PC-3 (cell line): ENCODE results near the gene MCF2L2. TPM values are rescaled to one million over a fixed set of nuclear protein-coding genes. Genes with fewer than 3 reads are reported as not detected.

Experiments
- ATAC-seq: fragments of 200-7000 bp; cut with Tn5 transposase; 2 replicates; pipeline ENCODE4 v1.9.1; 2020; ENCODE audit warnings: mild to moderate bottlenecking, moderate library complexity
- BruUV-seq: library from RNA; stranded (reverse); fragments of 400-500 nt; replicated peaks from 2 replicates; lab custom pipeline; 2021; lab: Mats Ljungman, UMichigan
- CTCF ChIA-PET: fragments of 300-600 bp; sonication (Branson Sonifier 250); formaldehyde crosslinking; loops from one replicate; lab custom pipeline; 2022; ENCODE audit warnings: antibody characterized with exemption; lab: Charles Lee
- POLR2A ChIA-PET: fragments of 300-600 bp; sonication (Branson Sonifier 250); formaldehyde crosslinking; loops from one replicate; lab custom pipeline; 2022; ENCODE audit warnings: antibody characterized with exemption; ENCODE audit not compliant: unreplicated experiment; lab: Charles Lee
- DNase-seq: peaks from one replicate; pipeline ENCODE4 v3.0.0-alpha.2; 2015
- H2AFZ ChIP-seq: fragments of 300-600 bp; sonication (generic); 2 replicates; pipeline ENCODE4 v1.6.0; 2016; ENCODE audit warnings: antibody characterized with exemption, low read length
- H3F3A ChIP-seq: fragments of 300-600 bp; sonication (generic); one replicate; pipeline ENCODE4 v1.6.0; 2017; ENCODE audit warnings: antibody characterized with exemption, low read length, control low read depth, mild to moderate bottlenecking; ENCODE audit not compliant: unreplicated experiment
- H3K27ac ChIP-seq: fragments of 300-600 bp; sonication (generic); 2 replicates; pipeline ENCODE4 v1.5.1; 2016; ENCODE audit warnings: mild to moderate bottlenecking, low read length
- H3K27me3 ChIP-seq: fragments of 300-600 bp; sonication (generic); 2 replicates; pipeline ENCODE4 v1.6.1; 2016; ENCODE audit warnings: low read length, mixed read lengths
- H3K36me3 ChIP-seq: fragments of 300-600 bp; sonication (generic); 2 replicates; pipeline ENCODE4 v1.6.1; 2016; ENCODE audit warnings: low read depth, mixed run types, low read length, mixed read lengths
- H3K4me1 ChIP-seq: fragments of 300-600 bp; sonication (generic); 2 replicates; pipeline ENCODE4 v1.5.1; 2016; ENCODE audit warnings: low read length; ENCODE audit not compliant: insufficient read depth
- H3K4me2 ChIP-seq: fragments of 300-600 bp; sonication (generic); 2 replicates; pipeline ENCODE4 v1.6.0; 2016; ENCODE audit warnings: low read length
- H3K4me3 ChIP-seq: fragments of 300-600 bp; sonication (generic); 2 replicates; pipeline ENCODE4 v1.5.1; 2016; ENCODE audit warnings: mild to moderate bottlenecking, low read length, mixed read lengths
- H3K79me2 ChIP-seq: fragments of 300-600 bp; sonication (generic); 2 replicates; pipeline ENCODE4 v1.6.1; 2017; ENCODE audit warnings: low read length, mixed read lengths
- H3K9ac ChIP-seq: fragments of 300-600 bp; sonication (generic); 2 replicates; pipeline ENCODE4 v1.6.0; 2016; ENCODE audit warnings: mild to moderate bottlenecking, low read length
- H3K9me2 ChIP-seq: fragments of 300-600 bp; sonication (generic); replicated peaks from 2 replicates; pipeline ENCODE4 v1.6.1; 2016; ENCODE audit warnings: mixed run types, low read length, mixed read lengths
- H3K9me3 ChIP-seq: fragments of 300-600 bp; sonication (generic); 2 replicates; pipeline ENCODE4 v1.6.1; 2016; ENCODE audit warnings: low read length, mixed read lengths
- H4K20me1 ChIP-seq: fragments of 300-600 bp; sonication (generic); 2 replicates; pipeline ENCODE4 v1.6.1; 2016; ENCODE audit warnings: low read length, mixed read lengths
- CTCF ChIP-seq: fragments of 300-600 bp; sonication (generic); conservative IDR thresholded peaks from 2 replicates; pipeline ENCODE4 v1.5.1; 2017; ENCODE audit warnings: antibody characterized with exemption, low read depth, mild to moderate bottlenecking, low read length
- EZH2 ChIP-seq: fragments of 300-600 bp; sonication (generic); IDR thresholded peaks from one replicate; pipeline ENCODE4 v1.6.1; 2017; ENCODE audit warnings: antibody characterized with exemption, mild to moderate bottlenecking, low read length; ENCODE audit not compliant: unreplicated experiment
- EZH2phosphoT487 ChIP-seq: fragments of 300-600 bp; sonication (generic); IDR thresholded peaks from 2 replicates; pipeline ENCODE4 v1.6.1; 2018; ENCODE audit warnings: mild to moderate bottlenecking, antibody characterized with exemption, low read length, borderline replicate concordance
- intact Hi-C: fragments of 100-400 bp; cut with micrococcal nuclease; formaldehyde crosslinking; loops from 2 replicates; pipeline ENCODE4 v1.9.0; 2023
- total RNA-seq: library from RNA; depleted of rRNA; stranded (reverse); fragments of >200 nt; gene quantifications from 2 replicates; pipeline ENCODE4 v1.2.3, GENCODE V29; 2014

MCF2L2 gene
- total RNA-seq, 1 experiment from 2014 or later: 3.6 TPM

GRCh38 chr3:183247011-183247589 lies 181.3 kb downstream of the MCF2L2 start:
- H3K9ac ChIP-seq: no peak overlapping the region
- H3K27ac ChIP-seq: no peak overlapping the region
- H3K27me3 ChIP-seq: no peaks in the 10 kb centered on the region
- H3K4me1 ChIP-seq: peaks cover 26% of the 10 kb centered on the region
- intact Hi-C loops: no loop called here
- peaks cover 7% of the 10 kb centered on the region; the same call in 1 of the 2 replicates for H3K9me3 ChIP-seq
- H3K9me2 ChIP-seq: no peaks in the 10 kb centered on the region
- H3K36me3 ChIP-seq: 0 out of 2 replicates have a peak, but pooled peaks cover 2% of the 10 kb centered on the region
- ChIA-PET POLR2A (no interaction called here), CTCF (no interaction called here)
- no TSS peak for BruUV-seq
- ATAC-seq (no peak), DNase-seq (no peak)
- no peak overlapping the region for H3K4me2 ChIP-seq
- no peaks in the 10 kb centered on the region for H3K79me2 ChIP-seq
- H2AFZ ChIP-seq: no peak overlapping the region
- H4K20me1 ChIP-seq: no peaks in the 10 kb centered on the region
- no peak overlapping the region for H3K4me3 ChIP-seq
- TF ChIP-seq EZH2 (no peak), EZH2phosphoT487 (no peak), CTCF (no peak)
- H3F3A ChIP-seq: peaks cover 4% of the 10 kb centered on the region

GRCh38 chr3:183244981-183245476 lies 183.4 kb downstream of the MCF2L2 start:
- Histone ChIP-seq H2AFZ (0 out of 2 replicates have a peak overlapping the region, but pooled peaks have one; percentile 10), H3F3A (no peaks in the 10 kb centered on the region), H3K9me3 (peaks cover 7% of the 10 kb centered on the region; the same call in 1 of the 2 replicates), H3K79me2 (no peaks in the 10 kb centered on the region), H3K27ac (peak overlapping the region; percentile 56), H3K4me2 (peak overlapping the region; percentile 29), H3K36me3 (0 out of 2 replicates have a peak, but pooled peaks cover 4% of the 10 kb centered on the region), H3K4me1 (peaks cover 20% of the 10 kb centered on the region), H3K9ac (peak overlapping the region; percentile 4; the same call in 1 of the 2 replicates), H3K27me3 (no peaks in the 10 kb centered on the region), H3K4me3 (0 out of 2 replicates have a peak overlapping the region, but pooled peaks have one; percentile 2), H3K9me2 (no peaks in the 10 kb centered on the region), H4K20me1 (no peaks in the 10 kb centered on the region)
- ChIA-PET POLR2A (no interaction called here), CTCF (no interaction called here)
- no peak for TF ChIP-seq EZH2
- TF ChIP-seq CTCF: no peak
- TF ChIP-seq EZH2phosphoT487: no peak
- intact Hi-C loops: no loop called here
- ATAC-seq (peak; percentile 39), DNase-seq (no peak)
- no TSS peak for BruUV-seq

- peaks cover 20% of the 10 kb centered on the region for H3K4me1 ChIP-seq
- POLR2A ChIA-PET: interaction anchor here (0.6 kb wide), 2 partner anchors 82 to 265 kb away, joined by 3 to 4 read pairs; partner anchors contain the start of gene LAMP3
- no TSS peak for BruUV-seq
- peak overlapping the region; percentile 29 for H3K4me2 ChIP-seq
- peaks cover 7% of the 10 kb centered on the region; the same call in 1 of the 2 replicates for H3K9me3 ChIP-seq
- H2AFZ ChIP-seq: 0 out of 2 replicates have a peak overlapping the region, but pooled peaks have one; percentile 10
- no peaks in the 10 kb centered on the region for H4K20me1 ChIP-seq
- CTCF ChIA-PET: no interaction called here
- no peak overlapping the region; the same call in 1 of the 2 replicates for H3K9ac ChIP-seq
- intact Hi-C loops: no loop called here
- H3K79me2 ChIP-seq: no peaks in the 10 kb centered on the region
- H3F3A ChIP-seq: no peaks in the 10 kb centered on the region
- H3K4me3 ChIP-seq: peak overlapping the region; percentile 2; the same call in 1 of the 2 replicates
- no peaks in the 10 kb centered on the region for H3K9me2 ChIP-seq
- H3K27ac ChIP-seq: peak overlapping the region; percentile 56
- TF ChIP-seq EZH2 (no peak), EZH2phosphoT487 (no peak), CTCF (no peak)
- DNase-seq (peak; percentile 91), ATAC-seq (peak; percentile 95)
- H3K27me3 ChIP-seq: no peaks in the 10 kb centered on the region
- 0 out of 2 replicates have a peak, but pooled peaks cover 4% of the 10 kb centered on the region for H3K36me3 ChIP-seq
Observed at GRCh38 chr3:183244219-183244618, 184.2 kb downstream of the MCF2L2 start.
